T-helper 1 cell (primary cell): ENCODE measurements around the gene COL23A1.

Experiments
- DNase-seq, 5 donors: peaks; one replicate each; pipeline ENCODE4 v3.0.0-alpha.2; 2012 to 2020

COL23A1 gene

DNA sequence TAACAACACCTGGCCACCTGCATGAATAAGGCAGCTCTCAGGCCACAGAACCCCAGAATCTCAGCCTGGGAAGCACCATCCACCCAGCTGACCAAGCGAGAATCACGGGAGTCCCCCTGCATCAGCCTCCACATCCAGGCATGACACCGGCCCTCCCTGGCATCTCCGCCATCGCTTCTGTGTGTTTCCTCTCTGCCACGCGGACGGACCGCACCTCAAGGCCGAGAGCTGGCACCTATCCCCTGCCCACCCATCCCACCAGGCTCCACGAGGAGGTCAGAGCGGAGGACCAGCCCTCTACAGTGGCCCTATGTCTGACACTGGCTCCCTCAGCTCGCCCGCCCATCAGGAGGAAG is 134.7 kb downstream of the COL23A1 start:
- DNase-seq: no peak

DNA sequence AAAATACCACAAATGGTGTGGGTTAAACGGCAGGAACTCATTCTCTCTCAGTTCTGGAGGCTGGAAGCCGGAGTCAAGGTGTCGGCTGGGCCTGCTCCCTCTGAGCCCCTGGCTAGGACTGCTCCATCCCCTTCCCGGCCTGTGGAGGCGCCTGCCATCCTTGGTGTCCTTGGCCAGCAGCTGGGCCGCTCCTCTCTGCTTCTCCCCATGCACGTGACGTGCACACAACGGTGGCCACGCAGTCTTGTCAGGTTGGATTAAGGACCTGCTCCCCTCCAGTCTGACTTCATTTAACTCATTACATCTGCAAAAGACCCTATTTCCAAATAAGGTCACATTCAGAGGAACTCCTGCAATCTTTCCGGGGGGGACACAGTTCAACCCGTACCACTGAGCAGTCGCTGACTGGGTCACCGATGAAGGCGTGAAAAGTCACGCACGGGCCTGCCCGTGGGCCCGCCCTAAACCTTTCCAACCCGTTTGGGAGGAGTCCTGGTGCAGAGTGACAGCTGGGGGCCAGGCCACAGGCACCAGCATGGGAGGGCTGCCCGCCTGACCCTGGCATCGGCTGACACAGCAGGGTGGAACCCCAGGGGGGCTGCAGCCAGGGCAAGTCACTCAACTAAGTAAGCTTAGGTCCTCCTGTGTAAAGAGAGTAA is 135.2 kb downstream of the COL23A1 start:
- no peak for DNase-seq

DNA sequence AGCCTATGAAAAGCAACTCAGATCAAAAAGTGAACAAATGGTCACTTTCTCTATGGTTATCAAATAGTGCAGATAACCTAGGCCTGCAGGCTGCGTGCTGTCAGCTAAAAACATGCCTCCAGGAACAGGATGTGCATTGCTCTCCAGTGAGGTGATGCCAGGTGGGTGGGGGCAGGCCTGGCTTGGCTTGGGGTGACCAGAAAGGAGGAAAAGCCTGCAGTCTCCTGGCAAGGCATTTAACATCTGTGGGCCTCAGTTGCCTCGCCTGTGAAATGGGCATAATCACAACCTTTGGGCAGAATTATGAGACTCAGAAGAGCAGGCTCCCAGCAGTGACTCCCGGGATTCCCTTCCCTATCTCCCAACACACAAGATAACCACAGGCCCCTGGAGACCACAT is 135.9 kb downstream of the COL23A1 start:
- DNase-seq: no peak

DNA sequence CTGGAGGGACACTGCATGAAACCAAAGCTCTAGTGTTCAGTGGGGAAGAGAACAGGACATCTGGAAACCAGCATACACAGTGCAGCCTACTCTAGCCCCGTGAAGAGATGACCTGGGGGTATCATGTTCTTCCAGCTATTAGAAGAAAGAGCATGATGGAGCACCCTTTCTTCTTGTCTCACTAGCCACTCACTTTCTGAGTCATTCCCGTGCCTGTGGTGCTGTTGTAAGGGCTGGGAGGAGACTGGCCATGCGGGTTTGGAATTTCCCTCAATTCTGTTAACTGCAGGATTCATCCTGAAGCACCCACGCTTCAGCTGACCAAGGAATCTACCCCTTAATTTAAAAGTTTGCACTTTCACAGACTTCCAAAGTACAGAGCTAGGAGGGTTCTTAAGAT is 137.0 kb downstream of the COL23A1 start:
- DNase-seq: no peak

DNA sequence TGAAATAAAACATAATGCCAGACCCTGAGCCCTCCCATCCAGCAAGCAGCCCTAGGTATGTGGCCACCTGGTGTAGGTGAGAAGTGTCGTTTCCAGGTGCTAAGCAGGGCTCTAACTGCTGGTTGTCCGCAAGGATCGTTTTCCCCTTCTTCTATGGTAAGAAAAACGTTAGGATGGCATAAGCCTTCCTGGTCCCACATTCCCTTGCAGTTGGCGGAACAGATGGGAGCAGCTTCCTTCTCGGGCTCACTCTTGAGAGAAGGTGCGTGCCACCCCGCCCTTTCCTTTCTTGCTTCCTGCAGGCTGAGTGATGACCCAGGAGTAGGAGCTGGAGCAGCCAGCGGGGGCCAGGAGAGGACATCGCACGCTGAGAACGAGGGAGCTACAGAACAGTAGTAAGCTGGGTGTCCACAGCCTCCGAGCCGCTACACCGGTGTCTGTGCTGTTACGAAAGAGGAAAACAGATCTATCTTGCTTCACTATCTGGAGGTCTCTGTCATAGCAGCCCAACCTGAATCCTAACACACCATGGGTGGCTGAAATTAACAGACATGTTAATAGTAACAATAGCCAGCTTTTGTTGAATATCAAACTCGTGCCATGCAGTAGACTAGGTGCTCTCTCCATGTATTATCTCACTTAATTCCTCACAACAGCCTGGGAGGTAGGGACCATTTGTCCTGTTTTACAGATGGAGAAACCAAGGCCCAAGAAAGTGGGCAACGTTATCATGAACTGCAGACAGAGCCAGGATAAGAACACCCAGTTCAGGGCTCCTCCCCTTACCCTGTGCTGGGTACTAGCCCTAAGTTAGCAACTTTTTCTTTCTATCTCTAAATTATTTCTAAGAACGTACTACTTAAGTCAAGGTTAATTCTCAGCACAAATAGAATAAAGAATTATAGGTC is 139.8 kb downstream of the COL23A1 start:
- DNase-seq: no peak

DNA sequence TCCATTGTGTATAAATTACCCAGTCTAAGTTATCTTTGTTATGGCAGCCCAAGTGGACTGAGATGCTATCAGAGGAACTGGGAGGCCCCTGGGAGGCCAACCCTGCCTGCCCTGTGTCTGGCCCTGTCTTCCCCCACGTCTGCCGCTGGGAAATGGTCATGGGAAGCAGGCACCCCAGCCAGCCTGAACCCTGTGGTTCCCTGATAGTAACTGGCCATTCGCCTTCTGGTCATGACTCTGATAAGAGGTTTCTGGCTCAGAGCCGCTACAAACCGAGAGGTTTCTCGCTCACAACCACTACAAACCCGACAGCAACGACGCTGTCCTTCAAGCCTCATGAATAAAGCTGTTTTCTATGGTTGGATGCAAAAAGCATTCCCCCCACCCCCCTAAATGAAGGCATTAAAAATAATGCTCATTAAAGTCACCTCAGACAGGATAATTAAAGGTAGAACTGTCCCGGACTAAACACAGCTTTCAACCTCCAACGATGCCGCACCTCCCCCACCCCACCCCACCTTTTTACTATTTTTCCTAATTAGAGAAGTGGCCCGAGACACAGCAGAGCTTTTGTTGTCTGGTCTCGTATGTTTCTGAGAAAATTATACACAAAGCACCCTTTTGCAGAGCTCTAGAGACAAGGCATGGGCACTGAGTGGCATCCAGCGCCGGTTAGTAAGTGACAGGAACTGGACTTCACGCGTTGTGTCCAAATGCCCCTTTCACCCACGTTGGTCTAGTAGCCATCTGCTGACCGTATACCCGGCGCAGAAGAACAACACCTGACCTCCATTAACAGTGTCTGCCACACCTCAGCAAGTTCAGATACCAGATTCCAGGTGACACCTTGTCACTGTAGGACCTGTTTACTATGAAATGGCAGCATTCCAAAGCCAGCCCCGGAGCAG is 140.8 kb downstream of the COL23A1 start:
- DNase-seq: no peak

DNA sequence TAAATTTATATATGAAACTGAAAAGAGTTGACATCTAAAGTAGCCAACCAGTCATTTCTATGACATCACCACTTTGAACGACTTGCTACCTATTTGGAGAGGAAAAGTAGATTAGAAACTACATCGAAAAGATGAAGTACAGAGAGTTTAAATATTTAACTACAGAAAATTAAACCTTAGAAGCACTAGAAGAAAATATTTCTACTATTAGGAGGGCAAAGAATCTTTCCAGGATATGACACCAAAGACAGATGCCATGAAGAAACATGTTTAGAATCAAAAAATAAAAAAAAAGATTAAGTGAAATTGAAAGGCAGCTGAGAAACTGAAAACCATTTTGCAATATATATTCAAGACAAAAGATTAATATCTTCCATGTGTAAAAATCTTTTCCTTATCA is 144.7 kb downstream of the COL23A1 start:
- no peak for DNase-seq

DNA sequence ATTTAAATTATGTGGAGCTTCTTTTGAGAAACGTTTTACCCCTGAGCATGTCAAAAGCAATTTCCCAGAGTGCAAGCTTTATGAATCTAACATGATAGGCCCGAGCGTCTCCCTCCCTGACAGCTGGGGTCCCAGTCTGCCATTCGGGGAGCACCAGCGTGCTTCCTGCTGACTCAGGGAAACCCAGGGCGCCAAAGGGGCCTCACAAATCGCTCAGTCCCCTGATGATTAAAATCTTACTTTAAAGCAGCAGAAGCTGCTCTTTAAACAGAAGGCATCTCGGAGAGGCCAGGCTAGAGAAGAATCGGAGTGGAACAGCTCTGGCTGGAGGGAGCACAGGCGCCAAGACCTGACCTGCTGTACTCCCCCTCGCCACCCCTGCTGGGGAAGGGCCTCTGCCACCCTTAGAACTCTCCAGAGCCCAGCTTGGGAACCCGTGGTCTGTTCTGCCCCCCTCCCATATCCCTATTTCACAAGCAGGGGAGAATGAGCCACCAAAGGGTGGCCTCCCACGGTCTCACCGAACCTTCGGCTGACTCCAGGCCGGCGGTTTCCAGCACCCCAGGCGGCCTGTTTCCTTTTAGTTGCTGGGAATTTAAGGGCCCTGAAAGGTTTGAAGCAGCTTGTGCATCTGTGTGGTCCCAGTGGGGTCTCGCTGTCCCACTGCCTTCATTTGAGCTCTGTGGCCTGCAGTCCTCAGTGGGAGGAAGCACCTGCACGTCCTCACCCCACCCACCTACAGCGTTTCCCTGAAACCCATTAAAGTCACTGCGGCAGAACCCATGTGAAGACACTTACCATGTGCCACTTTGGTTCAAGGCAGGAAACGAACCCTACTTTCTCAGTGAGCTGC is 147.6 kb downstream of the COL23A1 start:
- DNase-seq: no peak

DNA sequence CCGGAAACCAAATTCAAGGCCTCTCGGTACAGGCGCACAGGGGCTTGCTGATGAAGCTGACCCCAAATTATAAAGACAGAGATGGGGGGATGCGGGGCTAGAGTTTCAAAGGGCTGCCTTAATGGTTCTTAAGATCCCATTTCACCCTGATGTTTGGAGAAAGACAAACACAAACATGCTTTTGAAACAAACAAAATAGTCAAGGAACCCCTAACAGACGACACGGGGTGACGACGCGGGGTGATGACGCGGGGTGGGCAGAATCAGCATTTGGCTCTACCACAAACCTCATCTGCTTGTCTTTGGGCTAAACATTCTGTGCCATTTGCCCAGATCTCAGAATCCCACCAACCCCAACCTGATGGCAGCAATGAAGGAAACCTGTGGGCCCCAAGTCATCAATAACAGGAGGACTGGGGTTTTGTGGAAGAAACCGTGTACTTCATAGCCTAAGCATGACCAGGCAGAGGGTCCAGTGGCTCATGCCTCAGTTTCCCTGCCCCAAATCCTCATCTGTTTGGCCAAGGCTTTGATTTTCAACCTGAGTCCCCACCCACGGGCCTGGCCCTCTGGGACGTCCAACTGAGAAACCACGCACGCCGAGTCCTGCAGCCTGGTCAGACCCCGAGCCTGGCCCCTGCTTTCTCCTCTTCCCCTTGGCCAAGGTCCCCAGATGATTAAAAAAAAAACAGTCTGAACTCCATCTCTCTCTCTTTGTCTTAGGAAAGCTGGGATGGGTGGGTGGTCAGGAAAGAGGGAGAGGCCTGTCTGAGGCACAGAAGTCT is 148.5 kb downstream of the COL23A1 start:
- no peak for DNase-seq

DNA sequence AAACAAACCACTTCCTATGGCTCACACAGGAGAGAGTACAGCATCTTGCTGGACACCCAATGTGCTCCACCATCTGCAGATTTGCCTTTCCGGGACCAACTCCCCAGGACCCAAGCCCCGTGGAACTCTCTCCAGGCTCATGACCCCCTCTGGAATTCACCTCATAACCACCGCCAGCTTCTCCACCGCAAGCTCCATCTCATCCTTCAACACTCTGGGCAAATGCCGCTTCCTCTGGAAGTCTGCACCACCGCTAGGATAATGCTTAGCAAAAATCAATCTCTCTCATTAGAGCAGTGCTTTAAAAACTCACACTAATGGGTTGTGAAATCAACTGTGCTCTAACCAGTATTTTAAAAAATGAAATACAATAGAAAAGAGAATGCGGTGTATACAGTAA is 150.0 kb downstream of the COL23A1 start:
- DNase-seq: no peak

DNA sequence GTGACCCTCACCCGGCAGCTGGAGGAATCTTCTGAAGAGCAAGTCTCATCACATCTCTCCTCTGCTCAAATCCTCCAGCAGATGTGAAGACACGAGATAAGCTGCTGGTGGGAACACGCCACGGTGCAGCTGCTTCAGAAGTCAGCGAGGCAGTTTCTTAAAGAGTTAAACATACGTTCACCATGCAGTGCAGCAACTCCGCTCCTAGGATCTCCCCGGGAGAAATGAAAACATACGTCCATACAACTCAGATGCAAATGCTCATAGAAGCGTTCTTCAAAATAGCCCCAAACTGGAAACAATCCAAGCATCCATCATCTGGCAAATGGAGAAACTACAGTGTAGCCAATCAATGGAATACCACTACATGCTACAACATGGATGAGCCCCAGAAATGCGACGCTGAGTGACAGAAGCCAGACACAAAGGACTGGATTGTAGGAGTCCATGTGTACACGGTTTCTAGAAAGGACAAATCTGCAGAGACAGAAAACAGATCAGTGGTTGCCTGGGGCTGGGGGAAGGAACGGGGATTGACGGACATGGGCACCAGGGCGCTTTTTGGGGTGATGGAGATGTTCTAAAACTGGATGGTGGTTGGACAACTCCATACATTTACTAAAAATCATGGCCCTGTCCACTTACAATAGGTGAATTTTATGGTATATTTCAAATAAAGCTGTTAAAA is 150.6 kb downstream of the COL23A1 start:
- no peak for DNase-seq

DNA sequence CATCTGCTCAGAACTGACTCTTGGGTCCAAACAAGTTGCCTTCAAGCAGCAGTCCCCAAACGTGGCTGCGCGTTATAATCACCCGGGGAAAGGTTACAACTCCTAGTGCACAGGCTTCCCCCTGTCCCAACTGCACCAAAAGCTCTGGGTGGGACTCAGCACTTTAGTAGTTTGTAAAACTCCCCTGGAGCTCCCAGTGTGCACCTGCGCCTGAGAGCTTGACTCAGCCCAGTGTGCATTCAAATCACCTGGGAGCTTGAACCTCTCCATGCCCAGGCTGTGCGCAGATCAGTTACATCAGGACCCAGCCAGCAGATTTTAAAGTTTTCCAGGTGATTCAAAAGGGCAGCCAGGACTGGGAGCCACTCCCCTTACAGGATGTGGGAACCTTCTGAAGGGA is 151.4 kb downstream of the COL23A1 start:
- no peak for DNase-seq

DNA sequence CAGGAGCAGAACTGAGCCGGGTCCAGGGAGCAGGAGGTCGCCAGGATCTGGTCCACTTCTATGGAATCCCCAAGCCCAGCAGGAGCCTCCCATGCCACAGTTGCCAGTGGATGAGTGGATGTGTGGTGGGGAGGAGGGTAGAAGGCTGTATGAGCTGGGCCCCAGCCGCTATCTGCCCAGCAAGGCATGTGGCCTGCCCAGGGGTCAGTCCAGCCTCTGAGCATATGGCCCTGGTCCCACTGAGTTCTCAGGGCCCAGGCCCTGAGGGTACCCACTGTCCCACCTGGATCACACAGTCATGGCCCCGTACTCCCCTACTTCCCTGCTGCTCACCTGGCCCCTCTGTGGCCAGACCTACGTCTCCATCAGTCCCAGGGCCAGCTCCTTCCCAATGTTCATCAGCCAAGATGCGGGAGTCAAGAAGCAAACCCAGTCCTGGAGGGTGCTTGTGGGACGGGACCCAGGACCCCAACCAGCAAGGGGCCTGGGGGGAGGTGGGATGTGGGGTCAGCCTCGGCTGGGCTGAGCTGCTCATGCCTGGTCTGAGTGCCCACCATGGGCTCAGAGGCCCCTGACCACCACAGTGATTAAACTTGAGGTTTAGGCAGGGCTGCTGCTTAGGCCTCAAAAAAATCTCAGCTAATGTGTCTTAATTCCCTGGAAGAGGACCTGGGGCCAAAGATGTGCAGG is 152.7 kb downstream of the COL23A1 start:
- no peak for DNase-seq

DNA sequence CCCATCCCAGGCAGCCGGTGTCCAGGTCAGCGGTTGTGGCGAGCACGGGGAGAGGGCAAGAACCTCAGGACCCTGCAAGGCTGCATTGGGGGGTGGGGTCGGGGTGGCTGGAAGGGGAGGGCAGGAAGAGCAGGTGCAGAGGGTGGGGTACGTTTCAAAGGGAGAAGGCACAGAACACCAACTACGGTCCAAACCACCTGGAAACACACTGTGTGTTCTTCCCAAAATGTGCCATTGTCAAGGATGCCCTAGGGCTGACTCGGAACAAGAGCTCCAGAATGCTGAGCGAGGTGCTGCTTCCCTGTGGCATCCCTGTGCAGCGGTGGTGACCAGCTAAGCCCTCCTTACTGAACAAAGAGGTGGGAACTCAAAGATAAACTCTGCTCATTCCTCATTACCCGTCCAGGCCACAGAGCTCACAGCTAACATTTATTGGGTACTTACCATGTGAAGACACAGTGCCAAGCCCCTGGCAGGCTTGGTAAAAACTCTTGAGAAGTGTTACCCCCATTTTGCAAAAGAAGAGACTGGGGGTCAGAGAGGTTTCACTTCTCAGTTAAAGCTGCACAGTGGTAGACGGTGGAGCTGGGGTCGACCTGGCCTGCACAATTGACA is 153.8 kb downstream of the COL23A1 start:
- DNase-seq: no peak

DNA sequence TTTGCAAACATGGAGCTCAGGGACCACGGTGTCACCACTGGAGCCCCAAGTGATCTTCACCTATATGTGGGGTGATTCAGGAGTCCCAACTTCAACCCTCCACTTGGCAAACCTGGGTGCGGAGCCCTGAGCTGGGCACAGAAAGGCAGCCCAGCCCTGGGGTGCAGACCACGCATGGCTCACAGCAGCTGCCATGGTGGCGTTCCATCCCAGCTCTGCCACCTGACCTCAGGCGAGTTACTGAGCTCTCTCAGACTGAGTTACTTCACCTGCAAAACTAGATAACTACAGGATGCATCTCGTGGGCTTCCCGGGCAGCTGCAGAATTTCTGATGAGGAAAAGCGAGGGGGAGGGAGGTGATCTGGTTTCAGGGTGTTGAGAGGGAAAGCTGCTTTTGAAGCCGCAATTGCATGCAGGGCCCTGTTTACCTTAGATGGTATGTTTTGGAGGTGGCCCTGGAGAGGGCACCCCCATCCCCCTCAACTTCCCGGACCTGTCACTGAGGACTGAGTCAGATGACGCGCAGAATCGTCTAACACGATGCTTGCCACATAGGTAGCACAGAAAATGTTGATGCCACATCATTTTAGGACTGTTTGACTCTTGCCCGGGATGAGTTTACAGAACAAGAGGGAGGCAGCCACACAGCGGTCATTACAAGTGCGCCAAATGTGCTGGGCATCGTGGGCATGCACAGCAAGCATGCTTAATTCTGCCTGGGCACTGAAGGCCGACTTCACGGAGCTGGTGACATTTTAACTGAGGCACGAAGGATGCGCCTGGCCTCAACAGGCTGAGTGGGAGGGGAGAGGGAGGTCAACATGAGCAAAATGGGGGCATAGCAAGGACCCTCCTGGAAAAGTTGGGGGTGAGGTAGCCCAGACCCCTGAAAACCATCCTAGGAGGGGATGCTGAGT is 154.6 kb downstream of the COL23A1 start:
- no peak for DNase-seq

DNA sequence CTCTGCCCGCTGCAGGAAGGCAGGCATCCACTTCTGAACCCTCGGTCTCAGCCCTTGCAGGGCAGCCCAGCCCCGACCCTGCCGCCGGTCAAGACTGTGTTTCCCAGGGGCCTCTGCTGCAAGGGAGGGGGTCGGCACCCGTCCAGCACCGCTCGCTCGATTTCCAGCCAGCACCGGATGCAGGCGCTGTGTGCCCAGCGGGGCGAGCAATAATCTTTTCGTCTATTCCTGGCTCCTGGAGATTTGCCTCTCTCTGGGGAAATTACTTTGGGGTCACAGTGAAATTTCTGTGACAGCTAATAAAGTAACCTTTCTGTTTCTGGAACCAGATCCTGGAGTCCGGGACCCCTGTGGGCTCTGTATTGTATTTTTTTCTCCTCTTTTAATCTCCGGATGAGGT is 155.3 kb downstream of the COL23A1 start:
- DNase-seq: no peak

DNA sequence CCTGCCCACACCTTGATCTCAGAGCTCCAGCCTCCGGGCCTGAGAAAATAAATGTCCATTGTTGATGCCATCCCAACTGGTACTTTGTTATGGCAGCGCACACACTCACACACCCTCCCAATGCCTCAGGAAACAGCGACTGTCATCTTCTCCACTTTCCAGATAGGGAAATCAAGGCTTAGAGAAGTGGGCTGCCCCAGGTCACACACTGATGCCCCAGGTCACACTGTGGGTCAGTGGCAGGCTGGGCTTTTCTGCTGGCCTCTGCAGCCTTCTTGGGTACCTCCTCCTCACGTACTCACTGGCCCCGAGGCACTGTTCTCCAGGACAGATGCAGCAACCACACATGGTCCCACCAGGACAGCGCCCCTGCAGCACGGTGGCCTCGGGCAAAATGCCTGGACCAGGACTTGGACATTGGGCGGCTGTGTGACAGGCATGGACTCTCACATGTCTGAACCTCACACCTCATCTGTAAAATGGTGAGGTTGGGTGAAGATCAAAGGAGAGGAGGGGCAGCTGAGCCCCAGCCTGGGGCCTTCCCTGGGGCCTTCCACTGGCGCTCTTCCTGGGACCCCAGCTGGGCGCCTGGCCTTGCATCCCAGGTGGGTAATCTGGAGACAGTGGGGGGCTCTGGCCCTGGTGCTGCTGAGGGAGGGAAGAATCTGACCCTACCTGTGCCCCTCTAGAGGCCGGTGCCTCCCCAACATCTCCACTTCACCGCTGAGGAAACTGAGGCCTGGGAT is 156.0 kb downstream of the COL23A1 start:
- DNase-seq: no peak

DNA sequence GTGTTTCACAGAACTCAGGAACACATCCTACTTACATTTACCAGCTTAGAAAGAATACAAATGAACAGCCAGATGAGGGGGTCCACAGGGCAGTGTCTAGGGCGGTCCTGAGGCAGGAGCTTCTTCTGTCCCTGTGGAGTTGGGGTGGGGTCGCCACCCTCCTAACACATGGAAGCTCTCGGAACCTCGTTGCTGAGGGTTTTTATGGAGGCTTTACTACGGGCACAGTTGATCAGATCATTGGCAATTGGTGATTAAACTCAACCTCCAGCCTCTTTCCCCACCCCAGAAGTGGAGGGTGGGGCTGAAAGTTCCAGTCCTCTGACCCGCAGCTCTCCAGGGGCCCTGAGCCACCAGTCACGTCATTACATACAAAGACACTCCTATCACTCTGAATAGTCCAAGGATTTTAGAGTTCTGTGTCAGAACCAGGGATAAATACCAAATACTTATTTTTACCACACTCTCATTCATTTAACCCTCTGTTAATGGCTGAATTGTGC is 156.9 kb downstream of the COL23A1 start:
- DNase-seq: no peak
